Embryonic facial prominence (tissue), 1 donor: ENCODE results near the gene TMEM132D.

ENCODE experiments used
- DNase-seq: peaks from one replicate; pipeline ENCODE4 v3.0.0-alpha.2; 2016; ENCODE audit errors: extremely low spot score

The TMEM132D gene

DNA sequence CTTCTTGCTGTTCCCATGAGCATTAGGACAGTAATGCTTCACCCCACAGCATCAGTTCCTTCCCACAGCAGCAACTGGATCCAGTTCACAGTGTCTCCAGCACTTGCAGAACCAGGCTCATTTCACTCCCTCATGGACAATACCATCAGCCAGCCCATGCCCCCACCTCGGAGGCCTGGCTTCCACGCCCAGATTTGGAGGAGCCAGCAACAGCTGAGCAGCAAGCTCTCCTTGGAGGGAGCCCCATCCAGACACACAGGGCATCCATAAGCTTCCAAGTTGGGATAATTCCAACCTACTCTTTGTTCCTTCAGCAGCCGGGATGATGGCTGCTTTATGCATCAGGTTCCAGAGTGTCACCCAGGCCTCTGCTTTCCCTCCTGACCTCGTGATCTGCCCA, 800.6 kb downstream of the TMEM132D start:
- DNase-seq, result no peak

DNA sequence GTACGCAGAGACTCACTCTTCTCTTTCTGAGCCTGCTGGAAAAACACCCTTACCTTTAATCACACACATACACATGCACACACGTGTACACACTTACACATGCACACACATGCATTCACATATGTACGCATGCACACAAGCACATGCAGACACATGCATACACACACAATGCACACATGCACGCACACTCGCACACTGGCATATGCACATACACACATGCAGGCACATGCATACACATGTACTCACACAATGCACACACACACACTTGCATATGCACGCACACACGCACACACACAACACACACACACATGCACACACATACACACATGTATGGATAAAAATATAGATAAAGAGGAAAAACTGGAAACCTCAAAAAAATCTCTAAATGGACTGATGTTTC, 801.6 kb downstream of the TMEM132D start:
- no peak for DNase-seq

DNA sequence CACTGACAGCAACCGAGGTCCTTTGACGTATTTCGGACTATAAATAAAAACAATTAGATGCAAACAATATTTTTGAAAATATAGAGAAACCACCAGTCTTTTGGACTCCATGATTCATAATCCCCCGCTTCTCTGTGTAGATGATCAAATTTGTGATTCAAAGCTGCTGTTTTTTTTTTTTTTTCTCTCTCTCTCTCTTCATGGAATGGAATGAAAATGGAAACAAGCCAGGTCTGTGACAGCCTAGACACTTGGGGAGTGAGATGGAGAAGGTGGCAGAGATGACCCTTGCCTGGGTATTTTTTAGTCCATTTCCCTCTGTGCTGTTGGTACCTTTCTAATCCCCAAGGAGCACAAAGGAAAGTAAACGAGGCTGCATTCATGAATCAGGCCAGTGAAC, 802.0 kb downstream of the TMEM132D start:
- DNase-seq, result no peak

DNA sequence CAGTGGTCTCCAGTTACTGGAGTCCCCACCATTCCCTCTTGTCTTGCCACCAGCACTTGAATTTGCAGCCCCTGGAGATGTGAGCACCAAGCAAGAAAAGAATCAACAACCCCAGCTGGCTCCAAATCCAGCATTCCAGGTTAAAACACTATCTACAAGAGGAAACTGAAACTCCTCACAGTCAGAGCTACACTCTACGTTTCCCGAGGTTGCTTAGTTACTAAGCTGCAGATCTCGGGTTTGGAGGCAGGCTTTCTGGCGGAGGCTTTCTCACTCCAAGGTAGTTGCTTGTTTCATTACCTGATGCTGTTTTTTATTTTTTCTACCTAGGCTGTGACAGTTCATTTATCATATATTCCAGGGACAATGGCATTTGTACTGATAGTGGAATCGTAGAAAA, 802.4 kb downstream of the TMEM132D start:
- DNase-seq, result no peak

DNA sequence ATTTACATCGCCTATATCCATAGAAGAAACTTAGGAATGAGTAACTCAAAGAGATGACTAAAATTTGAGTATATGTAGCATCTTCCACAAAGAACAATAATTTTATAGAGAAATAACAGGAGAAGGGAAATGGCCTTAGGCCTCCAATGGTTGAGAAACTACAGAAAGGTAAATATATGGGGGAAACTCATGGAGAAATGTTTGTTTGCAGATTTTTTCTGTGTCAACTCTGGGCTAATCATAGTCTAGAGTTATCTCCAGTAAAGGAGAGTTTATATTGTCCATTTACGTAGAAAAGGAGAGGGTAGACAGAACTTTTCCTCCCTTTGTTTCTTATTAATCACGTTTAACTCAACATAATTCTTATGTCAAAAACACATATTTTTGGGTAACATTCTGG, 806.4 kb downstream of the TMEM132D start:
- DNase-seq, result no peak

DNA sequence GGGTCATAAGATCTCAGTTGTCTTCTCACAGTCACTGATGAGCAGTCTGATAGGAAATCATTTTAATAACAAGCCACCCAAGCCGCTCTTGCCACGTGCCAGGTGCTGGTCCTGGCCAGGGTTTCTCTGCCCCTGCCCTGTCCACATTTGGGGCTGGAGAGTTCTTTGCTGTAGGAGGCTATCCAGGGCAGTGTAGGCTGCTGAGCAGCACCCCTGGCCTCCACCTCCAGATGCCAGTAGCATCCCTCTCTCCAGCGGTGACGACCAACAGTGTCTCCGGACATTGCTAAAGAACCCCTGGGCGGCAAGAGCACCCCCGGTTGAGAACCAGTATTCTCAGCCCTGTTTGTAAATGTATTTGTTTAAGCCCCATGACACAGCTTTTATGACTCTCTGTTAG, 806.9 kb downstream of the TMEM132D start:
- DNase-seq, result no peak

DNA sequence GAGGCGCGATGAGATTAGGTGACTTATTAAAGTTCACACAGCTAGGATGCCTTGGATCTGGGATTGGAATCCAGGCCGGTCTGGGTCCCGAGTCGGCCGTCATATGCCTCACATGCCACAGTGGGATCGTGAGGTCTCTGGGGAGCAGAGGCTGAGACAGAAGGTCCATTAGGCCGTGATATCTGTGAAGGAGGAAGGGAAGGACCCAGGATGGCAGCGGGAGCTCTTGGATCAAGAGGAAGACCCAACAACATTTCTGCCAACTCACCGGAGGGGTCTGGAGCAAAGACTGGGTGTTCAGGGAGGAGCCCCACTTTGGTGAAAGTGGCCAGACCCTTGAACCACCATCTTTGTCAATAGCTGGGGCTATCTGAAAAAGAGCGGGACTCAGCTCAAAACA, 807.6 kb downstream of the TMEM132D start:
- no peak for DNase-seq

DNA sequence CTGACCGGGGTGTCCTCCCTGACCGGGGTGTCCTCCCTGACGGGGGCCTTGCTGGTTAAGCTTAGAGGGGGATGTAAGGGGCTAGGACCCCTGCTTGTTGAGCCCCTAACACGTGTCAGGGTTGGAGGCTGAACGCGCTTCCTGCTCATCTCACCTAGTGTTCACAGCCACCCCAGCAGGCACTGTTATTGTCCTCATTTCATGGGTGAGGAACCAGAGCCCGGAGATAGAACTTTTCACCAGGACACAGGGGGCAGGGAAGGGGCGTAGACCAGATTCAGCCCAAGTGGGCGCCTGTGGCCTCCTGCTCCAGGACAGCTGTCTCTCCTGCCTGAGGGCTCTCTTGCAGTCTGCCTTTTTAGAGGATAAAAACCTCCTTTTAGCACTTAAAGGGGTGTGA, 814.2 kb downstream of the TMEM132D start:
- DNase-seq, result no peak

DNA sequence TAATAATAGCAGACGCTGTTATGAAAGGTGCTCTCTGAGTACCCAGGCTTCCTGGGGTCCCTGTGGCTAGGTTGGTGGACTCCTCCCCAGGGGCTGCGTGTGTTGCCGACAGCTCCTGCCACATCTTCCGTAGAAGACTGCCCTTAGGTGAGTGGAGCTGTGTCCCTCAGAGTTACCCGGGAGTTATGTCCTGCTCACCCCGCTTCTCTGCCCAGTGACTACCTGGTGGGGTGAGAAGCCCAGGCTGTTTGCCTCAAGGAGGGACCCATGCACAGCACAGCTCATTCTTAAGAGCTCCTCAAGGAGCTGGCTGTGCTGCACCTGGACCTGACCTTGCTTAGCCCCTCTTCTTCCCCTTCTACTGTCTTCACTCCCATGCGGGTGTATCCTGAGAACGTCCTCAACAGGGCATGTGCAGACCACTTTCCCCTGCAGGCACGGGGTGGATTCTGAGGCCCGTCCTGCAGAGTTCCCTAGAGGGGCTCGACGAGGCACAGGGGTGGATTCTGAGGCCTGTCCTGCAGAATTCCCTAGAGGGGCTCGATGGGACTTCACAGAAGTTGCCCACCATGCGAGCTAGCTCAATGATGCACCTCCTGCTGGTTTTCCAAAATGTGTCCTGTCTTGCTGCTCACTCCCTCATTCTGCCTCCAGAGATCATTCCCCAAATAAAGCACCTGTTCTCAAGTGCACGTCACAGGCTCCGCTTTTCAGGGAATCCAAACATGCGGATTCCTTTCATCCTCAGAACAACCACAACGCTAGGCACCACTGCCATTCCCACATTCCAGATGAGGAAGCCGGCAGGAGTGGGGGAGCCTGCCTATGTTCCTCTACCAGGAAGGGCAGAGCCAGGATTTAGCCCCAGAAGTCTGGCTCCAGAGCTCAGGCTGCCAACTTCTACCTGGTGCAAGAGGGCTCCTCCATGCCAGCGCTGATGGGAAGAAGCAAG, 818.7 kb downstream of the TMEM132D start:
- DNase-seq, result no peak

DNA sequence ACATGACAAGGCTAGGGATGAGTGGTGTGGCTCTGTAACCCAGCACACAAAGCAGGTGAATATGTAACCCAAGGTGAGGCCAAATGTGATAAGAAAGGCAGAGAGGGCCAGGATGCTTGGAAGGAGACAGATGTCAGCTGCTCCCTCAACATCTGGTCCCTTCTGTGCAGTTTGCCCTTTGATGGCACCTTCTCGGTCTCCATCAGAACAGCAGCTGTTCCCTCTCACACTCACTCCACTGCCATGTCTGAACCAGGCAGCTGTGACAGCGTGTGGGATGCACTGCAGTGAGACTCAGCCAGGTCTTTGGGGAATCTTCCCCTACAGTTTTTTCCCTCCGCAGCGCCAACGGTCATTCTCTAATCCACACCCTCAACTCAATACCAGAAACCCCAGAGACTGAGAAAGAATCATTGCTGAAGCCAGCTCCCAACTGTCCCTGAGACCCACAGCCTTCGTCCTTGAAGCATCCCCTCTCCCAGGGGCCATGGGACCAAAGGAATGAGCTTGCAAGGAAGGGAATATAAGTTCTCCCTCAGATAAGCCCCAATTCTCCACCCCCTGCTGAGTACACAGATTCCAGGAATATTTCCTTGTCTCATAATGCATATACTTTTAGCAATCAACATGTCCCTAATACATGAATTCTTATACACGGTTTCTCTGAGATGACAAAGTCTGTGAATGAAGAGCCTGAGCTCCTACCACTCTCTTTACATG, 820.5 kb downstream of the TMEM132D start:
- DNase-seq, result no peak

DNA sequence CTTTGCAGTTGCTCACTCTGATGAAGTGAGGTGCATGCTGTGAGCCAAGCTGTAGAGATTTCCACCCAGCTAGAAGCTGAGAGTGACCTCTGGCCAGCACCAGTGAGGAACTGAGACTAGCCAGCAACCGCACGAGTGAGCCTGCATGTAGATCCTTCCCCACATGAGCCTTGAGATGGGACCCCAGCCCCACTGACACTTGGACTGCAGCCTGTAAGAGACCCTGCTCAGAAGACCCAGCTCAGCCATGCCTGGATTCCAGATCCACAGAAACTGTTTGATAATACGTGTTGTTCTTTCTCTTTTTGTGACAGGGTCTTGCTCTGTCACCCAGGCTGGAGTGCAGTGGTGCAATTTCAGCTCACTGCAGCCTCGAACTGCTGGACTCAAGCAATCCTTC, 821.4 kb downstream of the TMEM132D start:
- DNase-seq, result no peak

DNA sequence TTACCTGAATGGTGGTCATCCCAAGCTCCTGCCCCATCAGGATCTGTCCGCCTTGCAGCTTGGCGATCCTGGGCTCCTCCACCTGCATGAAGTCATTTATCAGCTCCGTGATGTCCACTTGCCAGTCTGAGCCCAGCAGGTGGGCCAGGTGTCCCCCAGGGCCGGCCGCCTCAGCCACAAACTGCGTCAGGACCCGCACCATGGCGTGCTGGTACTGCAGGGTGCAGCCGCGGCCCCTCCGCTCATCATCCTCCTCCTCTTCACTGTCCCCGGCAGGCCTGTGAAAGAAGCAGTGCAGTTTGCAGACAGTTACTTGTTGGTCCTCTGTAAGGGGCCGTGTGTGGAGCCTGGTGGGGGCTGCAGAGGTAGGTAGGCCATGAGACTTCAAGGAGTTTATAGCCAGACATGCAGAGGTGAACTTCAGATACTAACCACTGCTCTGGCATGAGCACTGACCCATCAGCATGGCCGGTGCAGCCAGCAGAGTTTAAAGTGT, 822.0 kb downstream of the TMEM132D start:
- no peak for DNase-seq

DNA sequence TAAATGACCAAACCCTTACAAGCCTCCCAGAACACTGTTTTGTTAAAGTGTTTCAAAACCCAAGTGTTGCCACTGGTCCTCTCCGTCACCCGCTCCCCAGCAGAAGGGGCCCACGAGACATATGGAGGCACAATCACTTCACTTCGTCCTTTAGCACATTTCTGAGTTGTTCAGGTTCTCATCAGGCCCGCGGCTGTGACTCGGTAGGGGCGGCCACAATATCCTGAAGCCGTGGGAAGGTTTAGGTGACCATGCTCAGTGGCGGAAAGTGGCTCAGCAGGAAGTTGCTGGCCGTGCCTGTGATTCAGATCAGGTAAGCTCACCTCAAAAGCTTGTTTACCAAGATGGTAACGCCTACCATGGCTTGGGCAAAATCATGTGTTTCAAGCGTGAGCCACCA, 823.0 kb downstream of the TMEM132D start:
- DNase-seq, result no peak

DNA sequence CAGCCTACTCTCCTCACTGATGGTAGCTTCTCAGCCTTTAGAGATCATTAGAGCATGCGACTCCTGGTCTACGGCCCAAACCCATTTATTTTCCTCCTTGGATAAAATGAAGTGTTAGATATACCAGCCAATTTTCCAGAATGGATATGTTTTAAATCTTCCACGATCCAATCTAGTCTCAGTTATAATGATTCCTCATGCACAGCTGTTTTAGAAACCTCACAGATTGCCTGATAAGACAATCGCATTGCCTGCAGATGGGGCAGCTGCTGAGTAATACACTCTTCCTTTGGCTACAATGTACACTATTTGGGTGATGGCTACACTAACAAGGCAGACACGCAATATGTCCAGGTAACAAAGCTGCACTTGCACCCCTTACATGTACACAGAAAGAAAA, 823.4 kb downstream of the TMEM132D start:
- DNase-seq, result no peak

DNA sequence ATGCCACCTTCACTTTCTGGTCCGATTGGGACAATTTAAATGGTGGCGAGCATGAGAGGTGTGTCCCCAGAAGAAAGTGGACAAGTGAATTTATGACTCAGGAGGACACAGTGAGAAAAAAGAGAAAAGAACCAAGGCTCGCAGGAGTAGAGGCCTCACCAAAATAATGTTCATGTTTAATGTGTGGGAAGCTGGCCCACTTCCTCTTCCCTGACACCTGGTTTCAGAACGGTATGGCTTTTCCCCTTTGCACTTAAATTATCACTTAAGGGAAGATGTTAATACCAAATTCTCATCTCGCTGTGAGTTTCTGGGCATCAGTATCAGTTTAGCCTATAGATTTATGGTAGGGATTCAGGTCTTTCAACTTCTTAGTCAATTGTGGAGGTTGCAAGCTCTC, 824.1 kb downstream of the TMEM132D start:
- DNase-seq, result no peak

DNA sequence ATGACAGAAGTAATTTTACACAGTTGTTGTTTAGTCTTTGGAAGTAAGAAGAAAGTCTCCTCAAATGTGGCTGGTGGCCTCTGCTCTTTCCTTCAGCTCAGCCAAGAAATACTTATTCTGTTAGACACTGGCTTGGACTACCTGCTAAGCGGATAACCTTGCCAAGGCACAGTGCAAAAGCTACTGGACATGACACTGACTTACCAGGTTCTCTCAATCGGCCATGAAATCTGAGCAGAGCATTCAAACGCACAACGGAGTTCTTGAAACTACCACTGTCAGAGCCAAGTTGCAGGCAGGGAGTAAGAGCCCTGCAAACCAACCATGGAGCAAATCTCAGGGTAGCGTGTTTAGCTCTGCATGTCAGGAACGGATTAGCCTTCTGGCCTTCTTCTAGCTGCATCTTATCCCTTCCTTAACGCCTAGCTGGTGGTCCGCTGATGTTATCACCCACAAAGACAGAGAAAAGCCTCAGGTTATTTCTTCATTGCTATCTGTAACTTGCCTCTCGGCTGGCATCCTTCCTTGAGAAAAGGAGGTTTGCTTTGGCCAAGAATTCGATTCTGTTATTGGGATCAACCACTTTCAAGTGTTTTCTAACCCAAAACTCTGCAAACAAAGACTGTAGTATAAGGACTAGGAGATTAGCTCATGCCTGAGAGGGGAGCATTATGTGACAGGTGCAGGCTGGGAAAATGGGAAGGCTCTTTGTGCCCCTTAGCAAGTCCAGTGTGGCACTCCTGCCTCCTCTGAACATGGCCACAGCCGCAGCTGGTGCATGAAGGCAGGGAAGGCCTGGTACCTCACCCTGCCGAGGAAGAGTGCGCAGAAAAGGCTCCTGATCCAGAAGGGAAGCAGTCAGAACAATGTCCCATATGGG, 827.1 kb downstream of the TMEM132D start:
- no peak for DNase-seq

DNA sequence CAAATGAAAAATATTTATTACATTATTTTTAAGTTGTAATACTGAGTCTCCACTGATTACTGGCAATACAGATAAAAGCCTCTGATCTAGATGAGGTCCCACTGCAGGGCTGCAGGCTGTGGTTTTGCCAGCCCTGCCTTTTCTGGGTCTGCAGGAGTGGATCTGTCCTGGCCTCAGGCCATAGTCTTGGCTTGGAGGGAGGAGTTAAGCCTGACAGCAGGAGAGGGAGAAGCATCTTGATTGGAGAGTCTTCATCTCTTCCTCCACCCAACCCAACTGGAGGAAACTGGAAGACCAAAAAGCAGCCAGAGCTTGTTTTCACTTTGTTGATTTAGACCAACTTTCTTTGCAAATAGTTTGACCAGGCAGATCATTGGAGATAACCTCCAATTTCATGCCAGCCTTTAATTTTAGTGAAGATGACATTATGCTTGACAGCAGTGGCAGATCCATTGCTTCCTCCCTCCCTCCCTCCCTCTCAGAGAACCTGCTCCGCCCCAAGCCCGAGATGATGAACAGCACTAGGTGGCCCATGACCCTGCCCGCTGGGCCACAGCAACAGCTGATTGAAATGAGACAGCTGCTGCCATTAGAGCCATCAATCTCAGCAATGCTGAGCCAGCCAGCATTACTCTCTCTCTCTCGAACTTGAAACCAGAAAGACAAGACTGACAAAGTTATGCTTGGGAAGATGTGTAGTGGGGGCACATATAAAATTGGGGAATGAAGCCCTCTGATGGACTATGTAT, 828.2 kb downstream of the TMEM132D start:
- DNase-seq, result no peak

DNA sequence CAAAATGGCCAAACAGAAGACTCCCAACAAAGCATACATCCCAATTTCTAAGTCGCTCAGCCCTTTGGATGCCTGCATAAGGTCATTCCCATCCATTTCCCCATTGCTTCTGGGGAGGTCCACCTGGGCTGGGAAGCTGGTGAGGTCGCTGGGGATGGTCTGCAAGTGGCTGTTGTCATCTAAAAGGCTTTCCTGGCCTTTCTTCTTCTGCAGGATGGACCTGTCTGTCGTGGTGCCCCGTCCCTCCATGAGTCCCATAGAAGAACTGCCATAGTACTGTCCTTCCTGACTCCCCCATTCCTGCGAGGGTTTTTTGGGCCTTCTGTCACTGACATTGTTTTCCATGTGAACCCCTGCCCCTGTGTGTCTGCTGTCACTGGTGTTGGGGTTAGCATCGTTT, 829.4 kb downstream of the TMEM132D start:
- DNase-seq, result no peak

DNA sequence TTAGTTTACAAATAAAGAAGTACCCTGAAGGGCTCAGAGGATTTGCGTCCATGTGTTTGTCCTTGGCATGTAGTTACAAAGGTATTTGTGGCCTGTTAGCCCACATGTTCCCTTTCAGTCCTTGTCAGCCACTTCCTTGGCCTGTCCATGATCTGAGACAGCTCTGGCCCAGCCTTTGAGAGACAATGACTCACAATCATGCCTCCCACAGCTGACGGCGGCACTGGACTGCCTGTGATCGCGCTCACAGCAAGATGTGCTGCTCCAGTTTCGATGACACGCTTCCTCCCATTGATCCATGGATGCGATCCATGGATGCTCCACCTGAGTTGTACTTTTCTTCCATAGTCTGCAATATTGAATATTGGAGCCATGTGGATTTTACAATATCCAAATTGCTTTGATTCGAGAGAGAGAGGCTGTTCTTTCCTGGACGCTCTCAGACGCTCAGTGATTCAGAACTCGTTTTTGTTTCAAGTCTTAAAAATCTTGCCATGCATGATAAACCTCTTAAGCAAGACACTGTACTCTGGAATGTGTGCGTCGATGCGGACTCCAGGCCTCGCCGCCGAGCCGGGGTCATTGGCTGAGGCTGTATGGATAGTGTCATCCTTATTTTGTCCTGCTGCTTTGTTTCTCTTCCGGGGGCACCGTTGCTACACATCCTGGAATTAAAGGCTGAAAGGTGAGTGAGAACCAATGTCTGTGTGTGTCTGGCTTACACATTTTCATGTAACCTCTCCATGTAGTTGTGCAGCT, 830.5 kb downstream of the TMEM132D start:
- DNase-seq, result no peak

DNA sequence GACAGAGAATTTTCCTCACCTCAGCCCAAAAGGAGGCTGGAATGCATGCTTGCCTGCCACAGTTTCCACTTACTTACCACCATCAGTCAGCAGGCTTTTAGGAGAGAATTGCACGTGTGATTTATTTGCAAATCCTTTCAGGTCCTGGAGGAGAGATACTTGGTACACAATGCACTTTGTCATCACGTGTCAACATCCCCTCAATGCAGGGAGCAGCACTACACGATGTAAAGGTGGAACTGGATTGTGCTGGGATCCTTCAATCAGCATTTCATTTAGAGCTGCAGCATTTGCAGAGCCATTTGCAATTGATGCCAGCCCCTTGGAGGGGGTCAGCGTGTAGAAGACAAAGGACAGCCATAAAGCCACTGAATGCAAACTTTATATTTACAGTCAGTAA, 832.5 kb downstream of the TMEM132D start:
- DNase-seq, result no peak

DNA sequence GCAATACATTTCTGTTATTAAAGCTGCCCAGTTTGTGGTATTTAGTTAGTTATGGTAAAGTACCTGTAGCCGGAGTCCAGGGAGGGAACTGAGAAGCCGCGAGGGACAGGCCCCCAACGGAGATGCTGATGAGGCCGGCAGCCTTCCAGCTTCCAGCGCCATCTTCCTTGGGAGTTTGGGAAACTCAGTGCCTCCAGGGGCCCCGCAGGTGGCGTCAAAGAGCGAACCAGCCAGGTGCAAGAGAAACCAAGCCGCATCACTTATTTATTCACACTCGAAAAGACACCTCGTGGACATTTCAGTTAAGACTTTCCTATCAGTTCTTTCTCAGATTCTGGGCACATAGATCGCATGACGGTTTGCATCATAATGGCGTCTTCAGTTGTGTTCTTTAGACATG, 833.9 kb downstream of the TMEM132D start:
- DNase-seq, result no peak
